ENCODE measurements around the gene PNKD.

DNA sequence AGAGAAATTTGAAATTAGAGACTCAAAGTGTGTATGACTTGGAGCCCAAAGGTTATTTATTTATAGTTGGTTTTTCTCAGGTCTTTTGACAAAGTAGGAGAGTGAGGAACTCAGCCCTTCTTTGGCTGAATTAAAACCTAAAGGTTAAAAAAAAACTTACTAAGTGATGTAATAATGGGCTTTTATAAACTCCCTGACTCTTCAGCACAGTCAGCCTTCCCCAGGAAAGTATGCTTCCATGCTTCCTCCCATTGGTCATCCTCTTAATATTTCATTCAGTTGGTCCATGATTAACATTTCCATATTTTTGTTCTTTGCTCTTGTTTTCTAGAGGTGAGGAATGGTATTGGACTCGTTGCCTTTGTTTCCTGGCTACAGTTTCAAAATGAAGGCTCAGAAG is 46.1 kb upstream of the PNKD start:
- TF ChIP-seq, protein P1, sequence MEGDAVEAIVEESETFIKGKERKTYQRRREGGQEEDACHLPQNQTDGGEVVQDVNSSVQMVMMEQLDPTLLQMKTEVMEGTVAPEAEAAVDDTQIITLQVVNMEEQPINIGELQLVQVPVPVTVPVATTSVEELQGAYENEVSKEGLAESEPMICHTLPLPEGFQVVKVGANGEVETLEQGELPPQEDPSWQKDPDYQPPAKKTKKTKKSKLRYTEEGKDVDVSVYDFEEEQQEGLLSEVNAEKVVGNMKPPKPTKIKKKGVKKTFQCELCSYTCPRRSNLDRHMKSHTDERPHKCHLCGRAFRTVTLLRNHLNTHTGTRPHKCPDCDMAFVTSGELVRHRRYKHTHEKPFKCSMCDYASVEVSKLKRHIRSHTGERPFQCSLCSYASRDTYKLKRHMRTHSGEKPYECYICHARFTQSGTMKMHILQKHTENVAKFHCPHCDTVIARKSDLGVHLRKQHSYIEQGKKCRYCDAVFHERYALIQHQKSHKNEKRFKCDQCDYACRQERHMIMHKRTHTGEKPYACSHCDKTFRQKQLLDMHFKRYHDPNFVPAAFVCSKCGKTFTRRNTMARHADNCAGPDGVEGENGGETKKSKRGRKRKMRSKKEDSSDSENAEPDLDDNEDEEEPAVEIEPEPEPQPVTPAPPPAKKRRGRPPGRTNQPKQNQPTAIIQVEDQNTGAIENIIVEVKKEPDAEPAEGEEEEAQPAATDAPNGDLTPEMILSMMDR (IDR thresholded peaks at IDR 0.05; ENCODE audit: low read depth, low read length, poor library complexity, severe bottlenecking): no peak
- TF ChIP-seq EZH2phosphoT487 (IDR thresholded peaks at IDR 0.05; ENCODE audit: borderline replicate concordance, low read length): no peak
